NCI-H1694 treated with DMSO at 0.1 percent for 48 hours (cell line): ENCODE results near the gene CSNK1A1.
"Not testable (repeated sequence)": the region's sequence is repeated elsewhere in the genome, so short reads cannot be mapped to it uniquely, and the experiment has no call there.

Source experiments
- DNase-seq: peaks from one replicate; lab custom pipeline; 2025; lab: John Stamatoyannopoulos, UW

The CSNK1A1 gene

GRCh38 chr5:149456597-149457392 lies 94.4 kb downstream of the CSNK1A1 start:
- DNase-seq, result no peak

- no peak for DNase-seq
Measured at GRCh38 chr5:149455889-149456409, 95.3 kb downstream of the CSNK1A1 start.

- no peak for DNase-seq
Measured at GRCh38 chr5:149453618-149454415, 97.4 kb downstream of the CSNK1A1 start.

- no peak for DNase-seq
Measured at GRCh38 chr5:149452665-149453617, 98.3 kb downstream of the CSNK1A1 start.

GRCh38 chr5:149452007-149452664 lies 99.1 kb downstream of the CSNK1A1 start:
- DNase-seq, result no peak

GRCh38 chr5:149450199-149450598 lies 101.0 kb downstream of the CSNK1A1 start:
- DNase-seq, result no peak

GRCh38 chr5:149448831-149449714 lies 102.2 kb downstream of the CSNK1A1 start:
- DNase-seq, result no peak

- DNase-seq, result no peak
Measured at GRCh38 chr5:149448431-149448830, 102.8 kb downstream of the CSNK1A1 start.

GRCh38 chr5:149447373-149448367 lies 103.6 kb downstream of the CSNK1A1 start:
- no peak for DNase-seq

GRCh38 chr5:149446794-149447193 lies 104.4 kb downstream of the CSNK1A1 start:
- DNase-seq, result not testable (repeated sequence)

- no peak for DNase-seq
Measured at GRCh38 chr5:149445739-149446369, 105.4 kb downstream of the CSNK1A1 start.

- no peak for DNase-seq
Measured at GRCh38 chr5:149445343-149445738, 105.9 kb downstream of the CSNK1A1 start.

GRCh38 chr5:149444430-149444829 lies 106.8 kb downstream of the CSNK1A1 start:
- not testable (repeated sequence) for DNase-seq

GRCh38 chr5:149443210-149443609 lies 108.0 kb downstream of the CSNK1A1 start:
- DNase-seq, result no peak

- DNase-seq, result peak; percentile 48
Measured at GRCh38 chr5:149442563-149443182, 108.6 kb downstream of the CSNK1A1 start.
